Activated naive CD4-positive, alpha-beta T cell treated with anti-CD3 and anti-CD28 coated beads, Interleukin-2, amount 10 ng/mL, durations not matched to agents 7 days and 5 days (primary cell): ENCODE data around the gene CPNE8.

Source experiments
- CTCF ChIA-PET: fragments of 350-600 bp; sonication (Branson Sonifier 250); formaldehyde crosslinking; loops from one replicate; lab custom pipeline; 2021; ENCODE audit warnings: antibody characterized with exemption; lab: Charles Lee
- DNase-seq: peaks from one replicate; pipeline ENCODE4 v3.0.0-alpha.2; 2020
- H3K27ac Mint-ChIP-seq: one replicate; pipeline ENCODE4 v1.8.0; 2021; ENCODE audit warnings: mild to moderate bottlenecking, moderate library complexity, mixed read lengths
- H3K27me3 Mint-ChIP-seq: one replicate; pipeline ENCODE4 v1.8.0; 2021; ENCODE audit warnings: mild to moderate bottlenecking, mixed read lengths
- H3K36me3 Mint-ChIP-seq: one replicate; pipeline ENCODE4 v1.8.0; 2021; ENCODE audit warnings: mixed read lengths
- H3K4me1 Mint-ChIP-seq: one replicate; pipeline ENCODE4 v1.8.0; 2021; ENCODE audit warnings: mixed read lengths
- H3K4me3 Mint-ChIP-seq: one replicate; pipeline ENCODE4 v1.8.0; 2021; ENCODE audit warnings: mild to moderate bottlenecking, moderate library complexity, mixed read lengths
- H3K9me3 Mint-ChIP-seq: one replicate; pipeline ENCODE4 v1.8.0; 2021; ENCODE audit warnings: mixed read lengths

Gene CPNE8

DNA sequence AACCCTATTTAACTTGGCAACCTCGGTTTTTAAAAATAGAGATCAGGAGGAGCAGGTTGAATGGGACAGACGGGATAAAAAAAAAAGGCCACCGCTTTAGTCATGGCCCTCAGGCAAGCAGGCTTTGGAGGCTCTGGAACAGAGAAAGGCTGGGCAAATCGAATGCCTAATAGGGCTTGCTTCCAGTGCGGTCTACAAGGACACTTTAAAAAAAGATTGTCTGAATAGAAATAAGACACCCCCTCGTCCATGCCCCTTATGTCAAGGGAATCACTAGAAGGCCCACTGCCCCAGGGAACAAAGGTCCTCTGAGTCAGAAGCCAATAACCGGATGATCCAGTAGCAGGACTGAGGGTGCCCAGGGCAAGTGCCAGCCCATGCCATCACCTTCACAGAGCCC, 265.8 kb downstream of the CPNE8 start:
- Mint-ChIP-seq H3K27me3 (no peaks in the 10 kb centered on the region), H3K27ac (no peak overlapping the region), H3K4me1 (no peaks in the 10 kb centered on the region), H3K36me3 (no peaks in the 10 kb centered on the region), H3K4me3 (no peak overlapping the region), H3K9me3 (peaks cover 12% of the 10 kb centered on the region)
- no peak for DNase-seq
- CTCF ChIA-PET = no interaction called here

DNA sequence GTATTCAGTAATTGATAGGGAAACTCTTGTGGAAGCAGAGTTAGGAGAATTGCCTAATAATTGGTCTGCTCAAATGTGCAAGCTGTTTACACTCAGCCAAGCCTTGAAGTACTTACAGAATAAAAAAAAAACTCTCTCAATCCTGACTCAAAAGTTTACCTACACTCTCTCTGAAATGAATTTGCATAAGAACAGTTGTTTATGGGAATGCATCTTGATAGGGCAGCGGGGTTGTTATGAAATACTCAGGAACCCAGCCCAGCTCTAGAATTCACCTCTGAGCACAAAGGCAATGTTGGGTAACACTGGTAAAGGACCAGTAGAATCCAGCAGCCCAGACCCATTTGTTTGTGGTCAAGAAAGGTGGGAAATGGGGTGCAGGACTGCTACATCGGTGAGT, 267.0 kb downstream of the CPNE8 start:
- Mint-ChIP-seq H3K36me3 (no peaks in the 10 kb centered on the region), H3K4me1 (no peaks in the 10 kb centered on the region), H3K27me3 (no peaks in the 10 kb centered on the region), H3K4me3 (no peak overlapping the region), H3K9me3 (peaks cover 12% of the 10 kb centered on the region), H3K27ac (no peak overlapping the region)
- no peak for DNase-seq
- CTCF ChIA-PET = no interaction called here

DNA sequence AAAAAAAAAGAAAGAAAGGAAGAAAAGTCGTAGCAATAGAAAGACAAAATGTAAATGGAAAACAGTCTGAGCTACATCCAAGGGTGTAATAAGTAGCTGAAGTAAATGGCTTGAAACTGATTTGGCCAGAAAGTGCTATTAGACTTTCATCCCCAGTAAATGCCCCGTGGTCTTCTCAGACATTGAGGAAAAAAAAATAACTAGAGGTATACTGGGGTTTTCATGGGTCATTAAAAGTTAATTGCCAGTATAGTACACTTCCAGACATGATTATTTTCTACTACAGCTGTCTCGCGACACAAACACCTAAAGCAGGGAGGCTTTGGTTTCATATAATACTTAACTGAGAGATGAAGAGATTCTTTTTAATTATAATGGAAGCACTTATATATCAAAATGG, 271.9 kb downstream of the CPNE8 start:
- no peak overlapping the region for H3K27ac Mint-ChIP-seq
- no peak for DNase-seq
- H3K4me1 Mint-ChIP-seq = no peaks in the 10 kb centered on the region
- H3K9me3 Mint-ChIP-seq = peaks cover 12% of the 10 kb centered on the region
- H3K27me3 Mint-ChIP-seq = no peaks in the 10 kb centered on the region
- H3K4me3 Mint-ChIP-seq = no peak overlapping the region
- H3K36me3 Mint-ChIP-seq = no peaks in the 10 kb centered on the region
- CTCF ChIA-PET = no interaction called here

DNA sequence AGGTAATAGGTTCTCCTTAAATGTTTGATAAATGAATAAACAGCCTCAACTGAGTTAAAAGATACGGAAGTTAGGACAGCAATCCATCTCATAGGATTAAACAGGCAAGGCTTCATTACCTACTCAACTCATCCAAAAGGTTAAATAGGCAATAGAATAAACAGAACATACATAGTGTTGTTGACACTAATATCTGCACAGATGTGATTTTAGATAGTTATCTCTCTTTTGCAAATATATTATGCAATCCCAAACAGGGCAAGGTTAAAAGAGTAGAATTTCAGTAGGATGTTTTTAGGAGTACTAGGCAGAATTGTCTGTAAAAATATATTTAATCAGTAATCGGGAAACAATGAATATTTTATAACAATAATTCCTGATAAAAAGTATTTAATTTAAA, 276.3 kb downstream of the CPNE8 start:
- CTCF ChIA-PET = no interaction called here

DNA sequence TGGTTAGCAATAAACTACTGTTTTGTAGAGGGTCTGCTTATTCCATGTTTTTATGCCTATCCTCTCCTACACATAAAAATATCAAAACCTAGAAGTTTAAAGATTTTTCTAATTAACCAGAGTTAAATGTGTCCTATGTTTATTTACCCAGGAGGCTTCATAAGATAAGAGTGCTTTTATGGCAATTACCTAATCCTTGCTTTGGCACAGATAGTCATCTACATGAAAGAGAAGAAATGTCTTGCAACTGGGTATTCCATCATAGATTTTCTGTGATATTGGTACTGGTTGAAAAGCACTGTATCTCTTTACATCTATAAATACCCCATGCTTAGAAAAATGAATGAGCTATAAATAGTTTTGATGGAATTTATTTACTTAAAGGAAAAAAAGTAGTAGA, 277.1 kb downstream of the CPNE8 start:
- CTCF ChIA-PET = no interaction called here
- peaks cover 14% of the 10 kb centered on the region for H3K9me3 Mint-ChIP-seq
- no peak overlapping the region for H3K27ac Mint-ChIP-seq
- no peak for DNase-seq
- H3K27me3 Mint-ChIP-seq = no peaks in the 10 kb centered on the region
- H3K4me3 Mint-ChIP-seq = no peak overlapping the region
- no peaks in the 10 kb centered on the region for H3K36me3 Mint-ChIP-seq
- H3K4me1 Mint-ChIP-seq = no peaks in the 10 kb centered on the region

More for the DNA sequence above, 276.3 kb downstream of the CPNE8 start:
- Mint-ChIP-seq H3K4me3 (no peak overlapping the region), H3K4me1 (no peaks in the 10 kb centered on the region), H3K9me3 (peaks cover 11% of the 10 kb centered on the region), H3K27me3 (no peaks in the 10 kb centered on the region), H3K27ac (no peak overlapping the region), H3K36me3 (no peaks in the 10 kb centered on the region)
- DNase-seq = no peak

DNA sequence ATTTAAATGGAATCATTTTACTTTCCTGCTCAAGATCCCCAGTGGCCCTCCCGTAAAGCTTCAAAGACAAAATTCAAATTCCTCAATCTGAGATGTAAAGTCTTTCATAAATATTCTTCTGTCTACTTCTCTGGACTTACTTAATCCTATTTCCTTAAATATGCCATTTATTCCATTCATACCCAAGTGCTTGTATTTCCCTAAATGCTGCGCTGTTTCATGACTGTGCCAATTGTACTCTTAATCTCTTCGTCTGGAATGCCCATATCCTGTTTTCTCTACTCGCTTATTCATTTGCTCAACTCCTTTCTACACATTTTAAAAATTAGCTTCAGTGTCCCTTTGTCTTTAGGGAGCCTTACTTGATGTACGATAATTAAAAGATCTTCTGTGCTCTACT, 280.1 kb downstream of the CPNE8 start:
- DNase-seq = no peak
- H3K4me3 Mint-ChIP-seq = no peak overlapping the region
- CTCF ChIA-PET = no interaction called here
- H3K9me3 Mint-ChIP-seq = peaks cover 10% of the 10 kb centered on the region
- no peaks in the 10 kb centered on the region for H3K27me3 Mint-ChIP-seq
- no peaks in the 10 kb centered on the region for H3K36me3 Mint-ChIP-seq
- no peaks in the 10 kb centered on the region for H3K4me1 Mint-ChIP-seq
- no peak overlapping the region for H3K27ac Mint-ChIP-seq

DNA sequence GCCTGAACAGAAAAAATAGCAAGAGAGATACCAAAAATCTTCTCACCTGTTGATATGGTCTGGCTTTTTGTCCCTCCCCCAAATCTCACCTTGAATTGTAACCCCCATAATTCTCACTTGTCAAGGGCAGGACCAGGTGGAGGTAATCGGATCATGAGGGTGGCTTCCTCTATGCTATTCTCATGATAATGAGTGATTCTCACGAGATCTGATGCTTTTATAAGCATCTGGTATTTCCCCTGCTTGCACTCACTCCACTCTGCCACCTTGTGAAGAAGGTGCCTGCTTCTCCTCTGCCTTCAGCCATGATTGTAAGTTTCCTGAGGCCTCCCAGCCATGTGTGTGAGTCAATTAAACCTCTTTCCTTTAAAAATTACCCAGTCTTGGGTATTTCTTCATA, 291.2 kb downstream of the CPNE8 start:
- no peak for DNase-seq
- CTCF ChIA-PET = no interaction called here
- H3K4me1 Mint-ChIP-seq = no peaks in the 10 kb centered on the region
- H3K4me3 Mint-ChIP-seq = no peak overlapping the region
- H3K27ac Mint-ChIP-seq = no peak overlapping the region
- H3K9me3 Mint-ChIP-seq = peaks cover 5% of the 10 kb centered on the region
- no peaks in the 10 kb centered on the region for H3K27me3 Mint-ChIP-seq
- no peaks in the 10 kb centered on the region for H3K36me3 Mint-ChIP-seq

DNA sequence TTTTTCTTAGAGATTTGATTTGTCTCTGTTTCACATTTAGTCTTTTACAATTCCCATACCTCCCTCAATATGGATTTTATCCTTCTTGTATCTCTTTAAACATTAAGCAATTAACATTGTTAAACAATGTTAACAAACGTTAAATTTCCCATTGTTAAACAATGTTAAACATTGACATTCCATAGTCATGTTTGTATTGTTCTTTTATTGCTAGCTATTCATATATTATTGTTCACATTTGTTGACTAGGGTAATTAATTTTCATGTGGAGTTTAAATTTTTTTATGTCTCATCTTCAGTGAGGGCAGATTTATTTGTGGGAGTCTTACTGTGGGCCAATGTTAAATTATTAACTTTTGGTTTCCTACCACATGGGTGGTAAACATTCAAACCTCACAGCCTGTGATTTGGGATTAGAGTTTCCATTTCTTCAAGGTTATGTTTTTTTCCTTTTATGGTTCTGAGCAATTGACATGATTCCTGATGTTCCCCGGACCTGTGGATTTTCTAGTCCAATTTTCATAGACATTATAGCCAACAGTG, 294.5 kb downstream of the CPNE8 start:
- no peaks in the 10 kb centered on the region for H3K4me1 Mint-ChIP-seq
- no peak overlapping the region for H3K4me3 Mint-ChIP-seq
- no peak overlapping the region for H3K27ac Mint-ChIP-seq
- peaks cover 3% of the 10 kb centered on the region for H3K9me3 Mint-ChIP-seq
- no peaks in the 10 kb centered on the region for H3K36me3 Mint-ChIP-seq
- CTCF ChIA-PET = no interaction called here
- DNase-seq = no peak
- no peaks in the 10 kb centered on the region for H3K27me3 Mint-ChIP-seq

DNA sequence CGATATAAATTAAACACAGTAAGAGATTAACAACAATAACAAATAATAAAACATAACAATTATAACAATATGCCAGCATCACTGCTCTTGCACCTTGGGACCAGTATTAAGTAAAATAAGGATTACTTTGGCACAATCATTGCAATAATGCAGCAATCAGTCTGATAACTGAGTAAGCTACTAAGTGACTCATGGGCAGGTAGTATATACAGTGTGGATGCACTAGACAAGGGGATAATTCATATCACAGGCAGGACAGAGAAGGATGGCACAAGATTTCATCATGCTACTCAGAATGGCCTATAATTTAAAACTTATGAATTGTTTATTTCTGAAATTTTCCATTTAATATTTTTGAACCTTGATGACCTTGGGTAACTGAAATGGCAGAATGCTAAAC, 298.1 kb downstream of the CPNE8 start:
- CTCF ChIA-PET = no interaction called here
- no peak for DNase-seq
- Mint-ChIP-seq H3K9me3 (peaks cover 5% of the 10 kb centered on the region), H3K27ac (no peak overlapping the region), H3K27me3 (no peaks in the 10 kb centered on the region), H3K4me3 (no peak overlapping the region), H3K36me3 (no peaks in the 10 kb centered on the region), H3K4me1 (no peaks in the 10 kb centered on the region)
